Inferior parietal cortex (tissue), 1 donor: Measurements from ENCODE around the gene TCEAL9.
"Not testable (repeated sequence)": the region's sequence is repeated elsewhere in the genome, so short reads cannot be mapped to it uniquely, and the experiment has no call there.

Source experiments
- DNase-seq: peaks from one replicate; pipeline ENCODE4 v3.0.0-alpha.2; 2016; ENCODE audit errors: extremely low spot score

TCEAL9 gene

GRCh38 chrX:103373581-103373980 is 17.3 kb downstream of the TCEAL9 start:
- DNase-seq, result no peak

GRCh38 chrX:103376118-103376978 is 20.0 kb downstream of the TCEAL9 start, which contains the start of gene BEX3:
BEX3 (plus strand) TSS chrX:103376538; CDS start chrX:103377522, 984 bp downstream.
- peak; percentile 22 for DNase-seq

GRCh38 chrX:103376979-103377324 is 20.6 kb downstream of the TCEAL9 start:
- DNase-seq, result no peak

GRCh38 chrX:103378990-103379389 is 22.7 kb downstream of the TCEAL9 start:
- DNase-seq, result no peak

GRCh38 chrX:103382877-103383276 is 26.6 kb downstream of the TCEAL9 start:
- no peak for DNase-seq

GRCh38 chrX:103384672-103385071 is 28.4 kb downstream of the TCEAL9 start:
- DNase-seq, result no peak

- DNase-seq, result not testable (repeated sequence)
Observed at GRCh38 chrX:103385283-103385830, 29.1 kb downstream of the TCEAL9 start.

- no peak for DNase-seq
Observed at GRCh38 chrX:103386332-103386731, 30.0 kb downstream of the TCEAL9 start.

- no peak for DNase-seq
Observed at GRCh38 chrX:103393487-103393886, 37.2 kb downstream of the TCEAL9 start.

GRCh38 chrX:103396186-103396585 is 39.9 kb downstream of the TCEAL9 start:
- DNase-seq, result no peak

GRCh38 chrX:103396660-103397059 is 40.4 kb downstream of the TCEAL9 start:
- no peak for DNase-seq

- no peak for DNase-seq
Observed at GRCh38 chrX:103397707-103398106, 41.4 kb downstream of the TCEAL9 start.

GRCh38 chrX:103398421-103398864 is 42.1 kb downstream of the TCEAL9 start:
- no peak for DNase-seq

GRCh38 chrX:103399744-103400143 is 43.4 kb downstream of the TCEAL9 start:
- DNase-seq, result no peak

GRCh38 chrX:103400931-103401330 is 44.6 kb downstream of the TCEAL9 start:
- no peak for DNase-seq

GRCh38 chrX:103404231-103405008 is 48.1 kb downstream of the TCEAL9 start:
- DNase-seq, result peak; percentile 43

GRCh38 chrX:103405009-103405333 is 48.7 kb downstream of the TCEAL9 start:
- no peak for DNase-seq

- DNase-seq, result no peak
Observed at GRCh38 chrX:103406256-103406655, 50.0 kb downstream of the TCEAL9 start.

- DNase-seq, result no peak
Observed at GRCh38 chrX:103407776-103408175, 51.5 kb downstream of the TCEAL9 start.
